Thyroid gland (tissue), 4 donors: ENCODE results near the gene ATG9A.

Experiments
- POLR2A ChIP-seq, 2 donors: fragments of 450-650 bp; IDR thresholded peaks; one replicate each; pipeline ENCODE4 v1.6.1; 2017; ENCODE audit warnings: antibody characterized with exemption in 2 of 2, mild to moderate bottlenecking in 2 of 2, moderate library complexity in 1 of 2
- TF ChIP-seq, protein P1 (sequence below), 6 experiments: fragments of 200-600 bp in 3 of 6; fragments of 450-650 bp in 3 of 6; sonication (generic) in 3 of 6; IDR thresholded peaks; one replicate each; pipeline ENCODE4 v1.5.1; 2016 to 2019; ENCODE audit warnings: antibody characterized with exemption in 6 of 6, mild to moderate bottlenecking in 2 of 6, inconsistent platforms in 1 of 6, moderate library complexity in 1 of 6

DNA sequence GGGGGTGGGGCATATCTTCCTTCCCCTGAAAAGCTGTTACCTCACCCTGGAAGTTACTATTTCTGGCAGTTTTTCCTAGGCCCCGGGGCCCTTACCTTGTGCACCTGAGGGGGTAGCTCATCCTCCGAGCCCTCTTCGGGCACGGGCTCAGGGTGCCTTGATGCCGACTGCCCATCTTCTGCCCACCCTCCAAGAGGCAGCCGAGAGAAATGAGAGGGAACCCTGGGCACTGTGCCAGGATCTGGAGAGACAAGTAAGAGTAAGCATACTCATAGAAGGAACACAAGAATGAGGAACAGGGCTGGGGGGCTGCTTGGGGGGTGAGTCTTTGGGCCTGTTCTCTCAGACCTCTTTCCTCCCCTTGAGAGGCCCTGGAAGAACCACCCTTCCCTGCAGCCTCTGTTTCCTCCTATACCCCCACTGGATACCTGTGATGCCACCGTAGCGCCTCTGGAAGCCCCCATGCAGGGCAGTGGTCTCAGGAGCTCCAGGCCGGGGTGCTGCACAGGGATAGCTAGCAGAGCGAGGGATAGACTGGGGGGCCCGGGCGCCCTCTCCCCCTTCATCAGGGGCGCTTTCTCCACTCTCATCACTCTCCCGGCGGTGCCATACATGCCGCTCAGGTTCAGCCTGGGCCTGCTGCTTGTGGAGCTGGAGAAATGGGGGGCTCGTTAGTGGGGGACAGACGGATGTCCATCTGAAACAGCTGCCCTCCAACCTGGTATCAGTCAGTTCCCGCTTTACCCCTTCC, 8.6 kb downstream of the ATG9A start:
- TF ChIP-seq, protein P1, sequence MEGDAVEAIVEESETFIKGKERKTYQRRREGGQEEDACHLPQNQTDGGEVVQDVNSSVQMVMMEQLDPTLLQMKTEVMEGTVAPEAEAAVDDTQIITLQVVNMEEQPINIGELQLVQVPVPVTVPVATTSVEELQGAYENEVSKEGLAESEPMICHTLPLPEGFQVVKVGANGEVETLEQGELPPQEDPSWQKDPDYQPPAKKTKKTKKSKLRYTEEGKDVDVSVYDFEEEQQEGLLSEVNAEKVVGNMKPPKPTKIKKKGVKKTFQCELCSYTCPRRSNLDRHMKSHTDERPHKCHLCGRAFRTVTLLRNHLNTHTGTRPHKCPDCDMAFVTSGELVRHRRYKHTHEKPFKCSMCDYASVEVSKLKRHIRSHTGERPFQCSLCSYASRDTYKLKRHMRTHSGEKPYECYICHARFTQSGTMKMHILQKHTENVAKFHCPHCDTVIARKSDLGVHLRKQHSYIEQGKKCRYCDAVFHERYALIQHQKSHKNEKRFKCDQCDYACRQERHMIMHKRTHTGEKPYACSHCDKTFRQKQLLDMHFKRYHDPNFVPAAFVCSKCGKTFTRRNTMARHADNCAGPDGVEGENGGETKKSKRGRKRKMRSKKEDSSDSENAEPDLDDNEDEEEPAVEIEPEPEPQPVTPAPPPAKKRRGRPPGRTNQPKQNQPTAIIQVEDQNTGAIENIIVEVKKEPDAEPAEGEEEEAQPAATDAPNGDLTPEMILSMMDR (IDR thresholded peaks at IDR 0.05): no peak
- TF ChIP-seq POLR2A (IDR thresholded peaks at IDR 0.05): no peak
